GM18505 (cell line): ENCODE results near the gene LRRC66.

Experiments used
- ATAC-seq: cut with Tn5 transposase; IDR thresholded peaks from one replicate; pipeline ENCODE4 v1.9.1; 2021; ENCODE audit not compliant: unreplicated experiment
- POLR2A ChIP-seq: IDR thresholded peaks from 4 replicates; pipeline ENCODE4 v1.6.1; 2011; ENCODE audit warnings: borderline replicate concordance; ENCODE audit not compliant: insufficient read depth, insufficient read length; ENCODE audit errors: extremely low read depth

LRRC66 gene

GRCh38 chr4:52038103-52038912 is 18.1 kb upstream of the LRRC66 start, which contains the start of gene SGCB:
Gene SGCB, minus strand, starts transcription at chr4:52038299. Its CDS starts 40 bp downstream, at chr4:52038259.
- no peak for TF ChIP-seq POLR2A
- peak; percentile 93 for ATAC-seq

- peak; percentile 62 for ATAC-seq
- TF ChIP-seq POLR2A = no peak
These were observed 17.5 kb upstream of the LRRC66 start for GRCh38 chr4:52037689-52038102.

GRCh38 chr4:52036886-52037530 is 16.8 kb upstream of the LRRC66 start:
- no peak for TF ChIP-seq POLR2A
- no peak for ATAC-seq

- no peak for ATAC-seq
- no peak for TF ChIP-seq POLR2A
These were observed 15.0 kb upstream of the LRRC66 start for GRCh38 chr4:52035190-52035589.

GRCh38 chr4:52032005-52032404 is 11.8 kb upstream of the LRRC66 start:
- no peak for ATAC-seq

GRCh38 chr4:52028970-52029369 is 8.8 kb upstream of the LRRC66 start:
- ATAC-seq = no peak

More at GRCh38 chr4:52032005-52032404, 11.8 kb upstream of the LRRC66 start:
- TF ChIP-seq POLR2A = no peak

GRCh38 chr4:52017814-52018213 is 2.3 kb downstream of the LRRC66 start:
- TF ChIP-seq POLR2A = no peak
- no peak for ATAC-seq

More at GRCh38 chr4:52028970-52029369, 8.8 kb upstream of the LRRC66 start:
- TF ChIP-seq POLR2A = no peak

GRCh38 chr4:52016981-52017380 is 3.2 kb downstream of the LRRC66 start:
- no peak for ATAC-seq
- TF ChIP-seq POLR2A = no peak

- no peak for ATAC-seq
- no peak for TF ChIP-seq POLR2A
These were observed 4.8 kb downstream of the LRRC66 start for GRCh38 chr4:52015366-52015765.

GRCh38 chr4:52014903-52015302 is 5.3 kb downstream of the LRRC66 start:
- ATAC-seq = no peak
- no peak for TF ChIP-seq POLR2A

GRCh38 chr4:52012651-52013050 is 7.5 kb downstream of the LRRC66 start:
- ATAC-seq = no peak
- TF ChIP-seq POLR2A = no peak

- no peak for TF ChIP-seq POLR2A
- no peak for ATAC-seq
These were observed 9.2 kb downstream of the LRRC66 start for GRCh38 chr4:52010986-52011385.

- ATAC-seq = no peak
- no peak for TF ChIP-seq POLR2A
These were observed 13.3 kb downstream of the LRRC66 start for GRCh38 chr4:52006887-52007286.
